Pancreas (tissue), 10 donors: Measurements from ENCODE around the gene MFAP5. TPM values are rescaled to one million over a fixed set of nuclear protein-coding genes. Genes with fewer than 3 reads are reported as not detected.

Source experiments
- ATAC-seq, 4 donors: fragments of 200-7000 bp; cut with Tn5 transposase; one replicate each; pipeline versions ENCODE4 v1.8.0 to v1.9.1; 2020; ENCODE audit warnings: mild to moderate bottlenecking in 4 of 4, moderate library complexity in 4 of 4
- DNase-seq, 6 donors: peaks; one replicate each; pipeline ENCODE4 v3.0.0-alpha.2; 2020
- FAIRE-seq: peaks from 2 replicates; lab custom pipeline; 2012; peaks lifted over from hg19 to GRCh38; lab: Jason Lieb, UNC
- H3K27ac ChIP-seq, 4 donors: fragments of 200-600 bp; sonication (generic); 1 replicate in 3 of 4; 2 replicates in 1 of 4; pipeline versions ENCODE4 v1.5.0 to v1.8.0; 2020
- H3K27me3 ChIP-seq, 4 donors: fragments of 200-600 bp; one replicate each; pipeline ENCODE4 v1.8.0; 2021
- H3K36me3 ChIP-seq, 3 donors: fragments of 200-600 bp; sonication (generic) in 1 of 3; one replicate each; pipeline versions ENCODE4 v1.5.0 to v1.8.0; 2020 to 2021
- H3K4me1 ChIP-seq, 3 donors: fragments of 200-600 bp; one replicate each; pipeline ENCODE4 v1.8.0; 2021
- H3K4me3 ChIP-seq, 4 donors: fragments of 200-600 bp; sonication (generic) in 2 of 4; one replicate each; pipeline versions ENCODE4 v1.5.0 to v1.8.0; 2020 to 2021
- H3K9me3 ChIP-seq, 4 donors: fragments of 200-600 bp; one replicate each; pipeline ENCODE4 v1.8.0; 2021
- WGBS, 2 donors: extraction: QIAGEN DNeasy Blood & Tissue Kit; methylation state at CpG; one replicate each; pipeline ENCODE4 v1.1.7; 2013; 5-methylcytosine and 5-hydroxymethylcytosine counted together
- intact Hi-C, 3 donors: fragments of 100-400 bp; cut with DNase I; formaldehyde crosslinking; loops; one replicate each; pipeline versions ENCODE4 v1.11.1 to v1.14.2; 2022
- polyA plus RNA-seq, 2 donors: library from polyadenylated mRNA; stranded (reverse); fragments of 200-250 nt; gene quantifications; one replicate each; pipeline ENCODE4 v1.2.3, GENCODE V29; 2013
- total RNA-seq, 6 donors: library from RNA; stranded (reverse); fragmentation: NEBNext Ultra II Directional in 4 of 6; extraction: Animal tissue kit (Norgen Biotek cat#: 25700) in 4 of 6; gene quantifications; one replicate each; pipeline versions ENCODE4 v1.2.1 to v1.2.4, GENCODE V29; 2021 to 2023
- TF ChIP-seq, protein P1 (sequence below), 4 donors: fragments of 200-600 bp; sonication (generic) in 3 of 4; IDR thresholded peaks; one replicate each; pipeline versions ENCODE4 v1.5.0 to v1.8.0; 2021; ENCODE audit warnings: antibody characterized with exemption in 4 of 4
- donor health status: healthy with polysubstance abuse.
- donor health status: DM: no; HTN: no; CAD: no; lungs with moderate emphysema.
- donor health status: DM: no; HTN: no; CAD: no.
- donor health status: control.
- donor health status: control.
- donor health status: Bipolar disorder and iron deficiency.
- donor health status: DM: yes; HTN: yes; CAD: no.
- donor health status: DM: no; HTN: no; CAD: no.
- donor health status: DM: no; HTN: no; CAD: no.
- donor health status: DM: yes; HTN: yes; CAD: no.

MFAP5 gene
- total and polyA plus RNA-seq, 8 donors, result 0.19 to 14.7 (median 4.6) TPM

- intact Hi-C loops, result loop anchor here in 1 of 3 donors (10.0 kb wide), 1 partner anchor 207 kb away; no protein-coding TSS in a partner anchor
- TF ChIP-seq, protein P1, sequence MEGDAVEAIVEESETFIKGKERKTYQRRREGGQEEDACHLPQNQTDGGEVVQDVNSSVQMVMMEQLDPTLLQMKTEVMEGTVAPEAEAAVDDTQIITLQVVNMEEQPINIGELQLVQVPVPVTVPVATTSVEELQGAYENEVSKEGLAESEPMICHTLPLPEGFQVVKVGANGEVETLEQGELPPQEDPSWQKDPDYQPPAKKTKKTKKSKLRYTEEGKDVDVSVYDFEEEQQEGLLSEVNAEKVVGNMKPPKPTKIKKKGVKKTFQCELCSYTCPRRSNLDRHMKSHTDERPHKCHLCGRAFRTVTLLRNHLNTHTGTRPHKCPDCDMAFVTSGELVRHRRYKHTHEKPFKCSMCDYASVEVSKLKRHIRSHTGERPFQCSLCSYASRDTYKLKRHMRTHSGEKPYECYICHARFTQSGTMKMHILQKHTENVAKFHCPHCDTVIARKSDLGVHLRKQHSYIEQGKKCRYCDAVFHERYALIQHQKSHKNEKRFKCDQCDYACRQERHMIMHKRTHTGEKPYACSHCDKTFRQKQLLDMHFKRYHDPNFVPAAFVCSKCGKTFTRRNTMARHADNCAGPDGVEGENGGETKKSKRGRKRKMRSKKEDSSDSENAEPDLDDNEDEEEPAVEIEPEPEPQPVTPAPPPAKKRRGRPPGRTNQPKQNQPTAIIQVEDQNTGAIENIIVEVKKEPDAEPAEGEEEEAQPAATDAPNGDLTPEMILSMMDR (IDR thresholded peaks at IDR 0.05), result no peak
- 39 to 42% methylated on average over 2 of the region's 2 CpGs for WGBS, 2 donors
These were observed 25.4 kb upstream of the MFAP5 start for GRCh38 chr12:8687846-8688601.

GRCh38 chr12:8685051-8685450, 22.4 kb upstream of the MFAP5 start:
- H3K9me3 ChIP-seq, result no peaks in the 10 kb centered on the region
- no peak overlapping the region for H3K27ac ChIP-seq
- TF ChIP-seq, protein P1 (IDR thresholded peaks at IDR 0.05), result no peak
- ATAC-seq, result no peak
- H3K36me3 ChIP-seq, result no peaks in the 10 kb centered on the region
- no peak for FAIRE-seq
- no peak for DNase-seq
- intact Hi-C loops, result loop anchor here in 1 of 3 donors (10.0 kb wide), 1 partner anchor 210 kb away; no protein-coding TSS in a partner anchor
- no peak overlapping the region for H3K4me3 ChIP-seq
- no peaks in the 10 kb centered on the region for H3K27me3 ChIP-seq
- 71% methylated on average over 2 of the region's 2 CpGs for WGBS, 2 donors
- H3K4me1 ChIP-seq, result peaks cover 0 to 4% (median 0%) of the 10 kb centered on the region in 3 donors

More at GRCh38 chr12:8687846-8688601, 25.4 kb upstream of the MFAP5 start:
- DNase-seq (peak in 1 of 6 donors; percentile 20), ATAC-seq (peak; percentile 61 to 90 (median 82)), FAIRE-seq (peak; percentile 56)
- H3K4me1 ChIP-seq, result no peaks in the 10 kb centered on the region
- no peaks in the 10 kb centered on the region for H3K36me3 ChIP-seq
- no peak overlapping the region for H3K4me3 ChIP-seq
- H3K9me3 ChIP-seq, result no peaks in the 10 kb centered on the region
- peak overlapping the region in 1 of 4 donors; percentile 5 for H3K27ac ChIP-seq
- H3K27me3 ChIP-seq, result no peaks in the 10 kb centered on the region

- ATAC-seq (peak; percentile 51 to 68 (median 59)), FAIRE-seq (no peak), DNase-seq (no peak)
- Histone ChIP-seq H3K36me3 (no peaks in the 10 kb centered on the region), H3K27ac (no peak overlapping the region), H3K9me3 (no peaks in the 10 kb centered on the region), H3K27me3 (no peaks in the 10 kb centered on the region), H3K4me1 (peaks cover 0 to 4% (median 0%) of the 10 kb centered on the region in 3 donors), H3K4me3 (no peak overlapping the region)
- TF ChIP-seq, protein P1 (IDR thresholded peaks at IDR 0.05), result no peak
- WGBS, 2 donors, result 20 to 23% methylated on average over 11 of the region's 11 CpGs
- intact Hi-C loops, result loop anchor here in 2 of 3 donors (5.0 to 10.0 kb wide), 2 partner anchors 181 to 213 kb away; no protein-coding TSS in a partner anchor
These were observed 18.7 kb upstream of the MFAP5 start for GRCh38 chr12:8681129-8681884.

DNA sequence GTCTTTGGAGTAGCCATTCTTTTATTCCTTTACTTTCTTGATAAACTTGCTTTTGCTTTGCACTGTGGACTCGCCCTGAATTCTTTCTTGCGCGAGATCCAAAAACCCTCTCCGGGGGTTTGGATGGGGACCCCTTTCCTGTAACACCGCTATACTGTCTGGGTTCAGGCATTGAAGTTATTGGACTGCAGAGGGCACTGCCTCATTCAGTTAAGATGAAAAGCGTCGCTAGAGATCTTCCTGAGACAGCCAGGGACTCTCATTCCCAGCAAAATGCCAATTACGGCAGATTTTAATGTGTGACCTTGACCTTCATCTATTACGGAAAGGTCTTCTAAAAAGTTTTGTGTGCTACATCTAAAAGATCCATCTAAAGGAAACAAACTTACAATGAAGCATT, 17.9 kb upstream of the MFAP5 start:
- intact Hi-C loops, result loop anchor here in 2 of 3 donors (5.0 to 10.0 kb wide), 2 partner anchors 182 to 214 kb away; no protein-coding TSS in a partner anchor
- ATAC-seq (no peak), FAIRE-seq (no peak), DNase-seq (no peak)
- 50 to 58% methylated on average over 9 of the region's 9 CpGs for WGBS, 2 donors
- no peak overlapping the region for H3K4me3 ChIP-seq
- no peaks in the 10 kb centered on the region for H3K36me3 ChIP-seq
- TF ChIP-seq, protein P1 (IDR thresholded peaks at IDR 0.05), result no peak
- peaks cover 0 to 8% (median 5%) of the 10 kb centered on the region in 3 donors for H3K4me1 ChIP-seq
- no peak overlapping the region for H3K27ac ChIP-seq
- H3K9me3 ChIP-seq, result no peaks in the 10 kb centered on the region
- no peaks in the 10 kb centered on the region for H3K27me3 ChIP-seq
